Esophagus squamous epithelium (tissue), 4 donors: ENCODE results near the gene ADGRF5.

Experiments
- POLR2A ChIP-seq, 4 donors: fragments of 450-650 bp; IDR thresholded peaks; one replicate each; pipeline ENCODE4 v1.6.1; 2017; ENCODE audit warnings: antibody characterized with exemption in 4 of 4, mild to moderate bottlenecking in 4 of 4, moderate library complexity in 3 of 4
- TF ChIP-seq, protein P1 (sequence below), 6 experiments: fragments of 450-650 bp in 4 of 6; fragments of 200-600 bp in 2 of 6; sonication (generic) in 2 of 6; IDR thresholded peaks; one replicate each; pipeline ENCODE4 v1.5.1; 2016 to 2019; ENCODE audit warnings: antibody characterized with exemption in 6 of 6, mild to moderate bottlenecking in 4 of 6, moderate library complexity in 4 of 6

DNA sequence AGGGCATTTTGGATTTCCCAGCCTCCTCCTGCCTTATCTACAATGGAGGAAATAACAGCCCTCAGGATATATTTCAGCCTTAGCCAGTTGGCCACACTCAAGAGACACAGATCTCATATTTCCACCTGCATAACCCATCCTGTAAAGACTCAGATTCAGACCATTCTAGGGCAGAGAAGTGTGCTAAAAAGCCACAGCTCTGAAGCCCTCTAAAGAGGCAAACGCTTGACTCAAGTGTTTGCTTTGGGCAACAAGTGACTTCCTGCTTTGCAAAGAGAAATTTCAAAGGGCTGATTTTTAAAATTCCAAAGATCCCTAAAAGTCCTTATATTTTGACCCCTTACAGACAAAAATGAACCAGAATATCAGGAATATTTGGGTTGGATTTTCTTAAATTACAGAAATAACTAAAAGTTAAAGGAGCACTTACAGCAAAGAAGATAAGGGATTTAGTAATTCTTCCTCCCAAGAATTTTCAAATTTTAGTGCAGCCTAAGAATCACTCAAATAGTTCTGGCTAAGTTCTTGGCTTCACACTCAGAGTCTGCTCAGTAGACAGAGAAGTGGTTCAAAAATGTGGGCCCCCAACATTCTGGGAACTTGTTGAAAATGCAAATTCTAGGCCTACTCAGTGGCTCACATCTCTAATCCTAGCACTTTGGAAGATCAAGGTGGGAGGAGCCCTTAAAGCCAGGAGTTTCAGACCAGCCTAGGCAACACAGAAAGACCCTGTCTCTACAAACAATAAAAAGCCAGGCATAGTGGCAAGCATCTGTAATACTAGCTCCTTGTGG, 18.9 kb upstream of the ADGRF5 start:
- no peak for TF ChIP-seq POLR2A (IDR thresholded peaks at IDR 0.05)
- TF ChIP-seq, protein P1, sequence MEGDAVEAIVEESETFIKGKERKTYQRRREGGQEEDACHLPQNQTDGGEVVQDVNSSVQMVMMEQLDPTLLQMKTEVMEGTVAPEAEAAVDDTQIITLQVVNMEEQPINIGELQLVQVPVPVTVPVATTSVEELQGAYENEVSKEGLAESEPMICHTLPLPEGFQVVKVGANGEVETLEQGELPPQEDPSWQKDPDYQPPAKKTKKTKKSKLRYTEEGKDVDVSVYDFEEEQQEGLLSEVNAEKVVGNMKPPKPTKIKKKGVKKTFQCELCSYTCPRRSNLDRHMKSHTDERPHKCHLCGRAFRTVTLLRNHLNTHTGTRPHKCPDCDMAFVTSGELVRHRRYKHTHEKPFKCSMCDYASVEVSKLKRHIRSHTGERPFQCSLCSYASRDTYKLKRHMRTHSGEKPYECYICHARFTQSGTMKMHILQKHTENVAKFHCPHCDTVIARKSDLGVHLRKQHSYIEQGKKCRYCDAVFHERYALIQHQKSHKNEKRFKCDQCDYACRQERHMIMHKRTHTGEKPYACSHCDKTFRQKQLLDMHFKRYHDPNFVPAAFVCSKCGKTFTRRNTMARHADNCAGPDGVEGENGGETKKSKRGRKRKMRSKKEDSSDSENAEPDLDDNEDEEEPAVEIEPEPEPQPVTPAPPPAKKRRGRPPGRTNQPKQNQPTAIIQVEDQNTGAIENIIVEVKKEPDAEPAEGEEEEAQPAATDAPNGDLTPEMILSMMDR (IDR thresholded peaks at IDR 0.05), result no peak
